TTC549 (cell line): ENCODE measurements around the gene KRTAP5-2.
"Not testable (repeated sequence)": the region's sequence is repeated elsewhere in the genome, so short reads cannot be mapped to it uniquely, and the experiment has no call there.

Source experiments
- FAIRE-seq: peaks from 2 replicates; lab custom pipeline; 2012; peaks lifted over from hg19 to GRCh38; lab: Jason Lieb, UNC

KRTAP5-2 gene

GRCh38 chr11:1589996-1590395, 8.1 kb downstream of the KRTAP5-2 start:
- FAIRE-seq = no peak

GRCh38 chr11:1589191-1589963, 8.7 kb downstream of the KRTAP5-2 start:
- not testable (repeated sequence) for FAIRE-seq

- no peak for FAIRE-seq
Measured at GRCh38 chr11:1586699-1587098, 11.4 kb downstream of the KRTAP5-2 start.

GRCh38 chr11:1584661-1585370, 13.3 kb downstream of the KRTAP5-2 start, which contains the start of gene KRTAP5-1:
Gene KRTAP5-1 (minus strand): TSS chr11:1585283. CDS start chr11:1585249, 34 bp downstream.
- FAIRE-seq = not testable (repeated sequence)

- FAIRE-seq = not testable (repeated sequence)
Measured at GRCh38 chr11:1582909-1583308, 15.2 kb downstream of the KRTAP5-2 start.

- FAIRE-seq = no peak
Measured at GRCh38 chr11:1581976-1582375, 16.1 kb downstream of the KRTAP5-2 start.

- FAIRE-seq = no peak
Measured at GRCh38 chr11:1576825-1577224, 21.3 kb downstream of the KRTAP5-2 start.

- not testable (repeated sequence) for FAIRE-seq
Measured at GRCh38 chr11:1575756-1576155, 22.3 kb downstream of the KRTAP5-2 start.

GRCh38 chr11:1574933-1575242, 23.2 kb downstream of the KRTAP5-2 start:
- no peak for FAIRE-seq

GRCh38 chr11:1574238-1574932, 23.7 kb downstream of the KRTAP5-2 start:
- no peak for FAIRE-seq

GRCh38 chr11:1573903-1574237, 24.2 kb downstream of the KRTAP5-2 start:
- FAIRE-seq = no peak

GRCh38 chr11:1573077-1573902, 24.8 kb downstream of the KRTAP5-2 start:
- no peak for FAIRE-seq

GRCh38 chr11:1572197-1573076, 25.7 kb downstream of the KRTAP5-2 start, which contains the start of gene DUSP8:
Gene DUSP8 (minus strand): TSS chr11:1572271. CDS start chr11:1565826, 6,445 bp downstream.
- FAIRE-seq = no peak

- FAIRE-seq = no peak
Measured at GRCh38 chr11:1571760-1572196, 26.3 kb downstream of the KRTAP5-2 start.

- FAIRE-seq = no peak
Measured at GRCh38 chr11:1570896-1571759, 27.0 kb downstream of the KRTAP5-2 start.

- no peak for FAIRE-seq
Measured at GRCh38 chr11:1570531-1570895, 27.6 kb downstream of the KRTAP5-2 start.

GRCh38 chr11:1570001-1570453, 28.1 kb downstream of the KRTAP5-2 start:
- FAIRE-seq = no peak

- FAIRE-seq = no peak
Measured at GRCh38 chr11:1569251-1569780, 28.8 kb downstream of the KRTAP5-2 start.

GRCh38 chr11:1568441-1568911, 29.6 kb downstream of the KRTAP5-2 start:
- no peak for FAIRE-seq

GRCh38 chr11:1567721-1568100, 30.4 kb downstream of the KRTAP5-2 start:
- FAIRE-seq = no peak
